ENCODE data around the gene ABLIM2.

DNA sequence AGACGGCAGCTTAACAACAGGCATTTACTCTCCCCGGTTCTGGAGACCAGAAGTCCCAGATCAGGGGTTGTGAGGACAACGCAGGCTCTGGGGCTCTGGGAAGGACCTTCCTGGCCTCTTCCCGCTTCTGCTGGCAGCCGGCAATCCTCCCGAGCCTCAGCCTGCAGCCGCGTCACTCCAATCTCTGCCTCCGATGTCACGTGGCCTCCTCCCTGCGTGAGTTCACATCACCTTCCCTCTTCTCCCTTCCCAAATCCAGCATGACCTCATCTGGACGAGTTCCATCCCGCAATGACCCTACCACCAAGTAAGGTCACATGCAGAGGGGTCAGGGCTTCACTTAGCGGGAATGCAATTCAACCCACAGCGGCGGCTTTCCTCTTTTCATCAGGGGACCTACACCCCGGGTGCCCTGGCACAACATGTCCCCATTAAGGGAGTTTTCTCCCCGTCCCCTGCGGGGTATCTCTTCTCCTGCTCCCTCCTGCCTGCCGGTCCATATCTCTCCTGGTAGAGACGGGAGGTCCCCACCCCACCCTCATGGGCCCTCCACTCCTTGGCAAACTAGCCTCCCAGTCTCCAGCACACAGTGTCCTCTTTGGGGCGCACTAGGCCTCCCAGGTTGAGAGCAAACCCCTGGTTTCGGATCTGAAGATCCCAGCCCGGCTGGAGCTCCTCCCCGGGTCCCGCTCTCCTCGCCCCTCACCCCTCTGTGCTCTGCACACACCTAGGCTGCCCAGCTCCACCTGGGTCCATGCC lies 25.5 kb downstream of the ABLIM2 start:
- TF ChIP-seq POLR2A (IDR thresholded peaks at IDR 0.05; ENCODE audit: low read depth) (no peak), POLR2AphosphoS5 (IDR thresholded peaks at IDR 0.05) (no peak)
- TF ChIP-seq, protein P1, sequence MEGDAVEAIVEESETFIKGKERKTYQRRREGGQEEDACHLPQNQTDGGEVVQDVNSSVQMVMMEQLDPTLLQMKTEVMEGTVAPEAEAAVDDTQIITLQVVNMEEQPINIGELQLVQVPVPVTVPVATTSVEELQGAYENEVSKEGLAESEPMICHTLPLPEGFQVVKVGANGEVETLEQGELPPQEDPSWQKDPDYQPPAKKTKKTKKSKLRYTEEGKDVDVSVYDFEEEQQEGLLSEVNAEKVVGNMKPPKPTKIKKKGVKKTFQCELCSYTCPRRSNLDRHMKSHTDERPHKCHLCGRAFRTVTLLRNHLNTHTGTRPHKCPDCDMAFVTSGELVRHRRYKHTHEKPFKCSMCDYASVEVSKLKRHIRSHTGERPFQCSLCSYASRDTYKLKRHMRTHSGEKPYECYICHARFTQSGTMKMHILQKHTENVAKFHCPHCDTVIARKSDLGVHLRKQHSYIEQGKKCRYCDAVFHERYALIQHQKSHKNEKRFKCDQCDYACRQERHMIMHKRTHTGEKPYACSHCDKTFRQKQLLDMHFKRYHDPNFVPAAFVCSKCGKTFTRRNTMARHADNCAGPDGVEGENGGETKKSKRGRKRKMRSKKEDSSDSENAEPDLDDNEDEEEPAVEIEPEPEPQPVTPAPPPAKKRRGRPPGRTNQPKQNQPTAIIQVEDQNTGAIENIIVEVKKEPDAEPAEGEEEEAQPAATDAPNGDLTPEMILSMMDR (IDR thresholded peaks at IDR 0.05), result no peak
